ENCODE data around the gene C6orf89.

GRCh38 chr6:36908747-36909146 lies 23.0 kb downstream of the C6orf89 start:
- TF ChIP-seq CTCF (conservative IDR thresholded peaks at IDR 0.05), result no peak
- no peak for TF ChIP-seq EZH2 (IDR thresholded peaks at IDR 0.05; ENCODE audit: low read depth)
